Esophagus muscularis mucosa (tissue), 4 donors: ENCODE data around the gene LPAR3.

Source experiments
- EP300 ChIP-seq: sonication (generic); formaldehyde crosslinking; IDR thresholded peaks from one replicate; pipeline ENCODE4 v1.6.1; 2017; ENCODE audit warnings: antibody characterized with exemption
- POLR2A ChIP-seq: fragments of 450-650 bp; IDR thresholded peaks from one replicate; pipeline ENCODE4 v1.6.1; 2017; ENCODE audit warnings: antibody characterized with exemption, moderate library complexity, mild to moderate bottlenecking, low read depth
- TF ChIP-seq, protein P1 (sequence below), 3 experiments: fragments of 200-600 bp in 2 of 3; fragments of 450-650 bp in 1 of 3; sonication (generic) in 2 of 3; IDR thresholded peaks; one replicate each; pipeline ENCODE4 v1.5.1; 2017 to 2019; ENCODE audit warnings: antibody characterized with exemption in 3 of 3, mild to moderate bottlenecking in 2 of 3, moderate library complexity in 1 of 3

- TF ChIP-seq, protein P1, sequence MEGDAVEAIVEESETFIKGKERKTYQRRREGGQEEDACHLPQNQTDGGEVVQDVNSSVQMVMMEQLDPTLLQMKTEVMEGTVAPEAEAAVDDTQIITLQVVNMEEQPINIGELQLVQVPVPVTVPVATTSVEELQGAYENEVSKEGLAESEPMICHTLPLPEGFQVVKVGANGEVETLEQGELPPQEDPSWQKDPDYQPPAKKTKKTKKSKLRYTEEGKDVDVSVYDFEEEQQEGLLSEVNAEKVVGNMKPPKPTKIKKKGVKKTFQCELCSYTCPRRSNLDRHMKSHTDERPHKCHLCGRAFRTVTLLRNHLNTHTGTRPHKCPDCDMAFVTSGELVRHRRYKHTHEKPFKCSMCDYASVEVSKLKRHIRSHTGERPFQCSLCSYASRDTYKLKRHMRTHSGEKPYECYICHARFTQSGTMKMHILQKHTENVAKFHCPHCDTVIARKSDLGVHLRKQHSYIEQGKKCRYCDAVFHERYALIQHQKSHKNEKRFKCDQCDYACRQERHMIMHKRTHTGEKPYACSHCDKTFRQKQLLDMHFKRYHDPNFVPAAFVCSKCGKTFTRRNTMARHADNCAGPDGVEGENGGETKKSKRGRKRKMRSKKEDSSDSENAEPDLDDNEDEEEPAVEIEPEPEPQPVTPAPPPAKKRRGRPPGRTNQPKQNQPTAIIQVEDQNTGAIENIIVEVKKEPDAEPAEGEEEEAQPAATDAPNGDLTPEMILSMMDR (IDR thresholded peaks at IDR 0.05), result no peak
- no peak for TF ChIP-seq POLR2A
- TF ChIP-seq EP300, result no peak
Observed at GRCh38 chr1:84899969-84900368, 7.0 kb upstream of the LPAR3 start.
